ENCODE data around the gene RNF186. TPM values are rescaled to one million over a fixed set of nuclear protein-coding genes. Genes with fewer than 3 reads are reported as not detected.

RNF186 gene
- total RNA-seq, 4 donors from 2014 or later = 0.24 TPM; not detected in 3

DNA sequence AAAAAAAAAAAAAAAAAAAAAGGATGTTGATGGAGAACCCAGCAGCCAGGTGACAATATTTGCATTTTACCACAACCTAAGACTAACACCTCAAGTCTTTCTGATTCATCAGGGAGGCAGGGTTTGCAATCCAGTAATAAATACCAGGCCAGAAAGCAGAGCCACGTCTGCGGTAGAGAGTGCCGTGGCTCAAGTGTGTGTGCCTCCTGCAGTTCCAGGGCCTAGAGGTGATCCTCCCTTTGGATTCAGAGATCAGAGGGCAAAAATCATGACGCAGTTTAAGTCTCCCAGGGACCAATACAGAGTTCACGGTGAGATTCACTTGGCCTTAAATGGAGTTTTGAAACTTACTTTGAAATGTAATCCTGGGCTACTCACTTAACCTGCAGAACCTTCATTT lies 50.2 kb downstream of the RNF186 start:
- H3K36me3 ChIP-seq = no peaks in the 10 kb centered on the region
- TF ChIP-seq, protein P1, sequence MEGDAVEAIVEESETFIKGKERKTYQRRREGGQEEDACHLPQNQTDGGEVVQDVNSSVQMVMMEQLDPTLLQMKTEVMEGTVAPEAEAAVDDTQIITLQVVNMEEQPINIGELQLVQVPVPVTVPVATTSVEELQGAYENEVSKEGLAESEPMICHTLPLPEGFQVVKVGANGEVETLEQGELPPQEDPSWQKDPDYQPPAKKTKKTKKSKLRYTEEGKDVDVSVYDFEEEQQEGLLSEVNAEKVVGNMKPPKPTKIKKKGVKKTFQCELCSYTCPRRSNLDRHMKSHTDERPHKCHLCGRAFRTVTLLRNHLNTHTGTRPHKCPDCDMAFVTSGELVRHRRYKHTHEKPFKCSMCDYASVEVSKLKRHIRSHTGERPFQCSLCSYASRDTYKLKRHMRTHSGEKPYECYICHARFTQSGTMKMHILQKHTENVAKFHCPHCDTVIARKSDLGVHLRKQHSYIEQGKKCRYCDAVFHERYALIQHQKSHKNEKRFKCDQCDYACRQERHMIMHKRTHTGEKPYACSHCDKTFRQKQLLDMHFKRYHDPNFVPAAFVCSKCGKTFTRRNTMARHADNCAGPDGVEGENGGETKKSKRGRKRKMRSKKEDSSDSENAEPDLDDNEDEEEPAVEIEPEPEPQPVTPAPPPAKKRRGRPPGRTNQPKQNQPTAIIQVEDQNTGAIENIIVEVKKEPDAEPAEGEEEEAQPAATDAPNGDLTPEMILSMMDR (IDR thresholded peaks at IDR 0.05 in 4 of 5, conservative IDR thresholded peaks at IDR 0.05 in 1 of 5) = no peak
- no peak for TF ChIP-seq POLR2A (IDR thresholded peaks at IDR 0.05)
- no peak for DNase-seq
- no peak overlapping the region for H3K4me3 ChIP-seq
- in situ Hi-C loops (cut with MboI; ENCODE audit: low sequenced_read_pairs in 4 of 4) = no loop called here
- no peak overlapping the region for H3K27ac ChIP-seq
- intact Hi-C loops (cut with DNase I; ENCODE audit: low total_unique reads) = loop anchor here (5.0 kb wide), 1 partner anchor 47 kb away; no protein-coding TSS in a partner anchor
- ATAC-seq = no peak
- H3K9me3 ChIP-seq = no peaks in the 10 kb centered on the region
- no peaks in the 10 kb centered on the region for H3K27me3 ChIP-seq
- no peaks in the 10 kb centered on the region for H3K4me1 ChIP-seq

Other genes with a start within 250 kb of the RNF186 start
- gene NBL1, start 171.0 kb downstream of the RNF186 start, total RNA-seq = 10 to 100 TPM in 3 of 4 donors, 1 to 10 TPM in 1; 7.9 to 20.3 (median 16.3) TPM
- not detected for gene HTR6, start 150.4 kb downstream of the RNF186 start, total RNA-seq
- 1 to 10 TPM in 3 of 4 donors, under 1 TPM in 1; 0.95 to 3.9 (median 2.4) TPM for gene TMCO4, start 15.4 kb downstream of the RNF186 start, total RNA-seq
- gene OTUD3, start 67.1 kb upstream of the RNF186 start, total RNA-seq = 1 to 10 TPM; 3.3 to 7.9 (median 4.4) TPM
- gene PLA2G2E, start 108.3 kb upstream of the RNF186 start, total RNA-seq = not detected
- 10 to 100 TPM in 2 of 4 donors, 1 to 10 TPM in 2; 6.2 to 19.3 (median 13.6) TPM for gene PLA2G2A, start 164.3 kb upstream of the RNF186 start, total RNA-seq

Measured in gastrocnemius medialis (tissue), 4 donors.